GM12874 (cell line): Measurements from ENCODE around the gene ZFAND2A.

ENCODE experiments used
- TF ChIP-seq, protein P1 (sequence below): IDR thresholded peaks from 2 replicates; pipeline ENCODE4 v1.5.1; 2011; ENCODE audit warnings: low read depth, mild to moderate bottlenecking, control low read depth, low read length, moderate library complexity; ENCODE audit not compliant: insufficient read depth

Gene ZFAND2A, protein sequence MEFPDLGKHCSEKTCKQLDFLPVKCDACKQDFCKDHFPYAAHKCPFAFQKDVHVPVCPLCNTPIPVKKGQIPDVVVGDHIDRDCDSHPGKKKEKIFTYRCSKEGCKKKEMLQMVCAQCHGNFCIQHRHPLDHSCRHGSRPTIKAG

DNA sequence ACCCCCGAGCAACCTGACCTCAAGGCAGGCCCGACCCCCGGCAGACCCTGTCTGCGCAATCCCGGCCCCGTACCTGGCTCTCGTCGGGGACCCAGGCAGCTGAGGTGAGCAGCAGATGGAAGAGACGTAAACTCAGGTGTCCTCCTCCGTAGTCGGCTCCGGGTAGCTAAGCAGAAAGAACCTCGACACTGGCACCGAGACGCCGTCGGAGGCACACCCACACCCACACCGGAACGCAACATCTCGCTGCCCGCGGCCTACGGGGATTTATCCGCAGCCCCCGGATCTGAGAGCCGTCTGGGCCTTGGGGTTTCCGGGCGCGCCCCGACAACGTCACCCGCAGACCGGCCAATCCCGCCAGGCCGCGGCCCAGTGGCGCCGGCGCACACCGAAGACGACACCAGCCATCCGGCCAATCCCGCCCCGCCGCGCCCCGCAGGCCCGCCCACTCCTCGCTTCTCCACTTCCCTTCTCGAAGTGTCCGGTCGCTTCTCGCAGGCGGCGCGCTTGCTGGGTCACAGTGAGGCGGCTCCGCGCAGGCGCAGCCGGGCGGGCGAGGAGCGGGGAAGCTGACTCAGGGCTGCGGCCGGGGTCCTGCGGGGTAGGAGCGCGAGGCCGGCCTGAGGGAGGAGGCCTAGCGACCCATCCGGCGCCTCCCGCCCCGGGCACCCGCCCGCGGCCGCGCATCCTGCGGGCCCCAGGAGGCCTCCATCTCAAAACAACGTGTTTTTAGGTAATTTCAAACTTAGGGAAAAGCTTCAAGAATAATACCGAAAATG, at the start of gene ZFAND2A:
Gene ZFAND2A, minus strand, starts transcription at position 306 of the 779 bp plus-strand sequence. CDS start 1,984 bp downstream, outside the sequence.
- TF ChIP-seq, protein P1, sequence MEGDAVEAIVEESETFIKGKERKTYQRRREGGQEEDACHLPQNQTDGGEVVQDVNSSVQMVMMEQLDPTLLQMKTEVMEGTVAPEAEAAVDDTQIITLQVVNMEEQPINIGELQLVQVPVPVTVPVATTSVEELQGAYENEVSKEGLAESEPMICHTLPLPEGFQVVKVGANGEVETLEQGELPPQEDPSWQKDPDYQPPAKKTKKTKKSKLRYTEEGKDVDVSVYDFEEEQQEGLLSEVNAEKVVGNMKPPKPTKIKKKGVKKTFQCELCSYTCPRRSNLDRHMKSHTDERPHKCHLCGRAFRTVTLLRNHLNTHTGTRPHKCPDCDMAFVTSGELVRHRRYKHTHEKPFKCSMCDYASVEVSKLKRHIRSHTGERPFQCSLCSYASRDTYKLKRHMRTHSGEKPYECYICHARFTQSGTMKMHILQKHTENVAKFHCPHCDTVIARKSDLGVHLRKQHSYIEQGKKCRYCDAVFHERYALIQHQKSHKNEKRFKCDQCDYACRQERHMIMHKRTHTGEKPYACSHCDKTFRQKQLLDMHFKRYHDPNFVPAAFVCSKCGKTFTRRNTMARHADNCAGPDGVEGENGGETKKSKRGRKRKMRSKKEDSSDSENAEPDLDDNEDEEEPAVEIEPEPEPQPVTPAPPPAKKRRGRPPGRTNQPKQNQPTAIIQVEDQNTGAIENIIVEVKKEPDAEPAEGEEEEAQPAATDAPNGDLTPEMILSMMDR = no peak

DNA sequence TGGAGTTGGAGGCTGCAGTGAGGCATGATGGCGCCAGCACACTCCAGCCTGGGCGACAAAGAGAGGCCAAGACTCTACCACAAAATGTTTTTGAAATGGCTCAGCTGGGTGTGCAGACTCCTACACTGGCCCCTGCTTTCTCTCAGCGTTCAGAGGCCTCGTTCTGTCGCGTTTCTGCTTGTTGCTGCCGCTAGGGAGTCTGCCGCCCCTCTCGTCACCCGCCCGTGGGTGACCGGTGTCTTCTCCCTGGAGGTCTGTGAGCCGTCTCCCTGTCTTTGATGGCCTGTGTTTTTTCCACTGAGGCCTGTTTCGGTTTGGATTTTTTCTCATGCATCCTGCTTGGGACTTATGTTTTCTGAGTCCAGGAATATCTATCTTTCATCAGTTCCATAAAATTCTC, 49.1 kb upstream of the ZFAND2A start:
- TF ChIP-seq, protein P1 = no peak

DNA sequence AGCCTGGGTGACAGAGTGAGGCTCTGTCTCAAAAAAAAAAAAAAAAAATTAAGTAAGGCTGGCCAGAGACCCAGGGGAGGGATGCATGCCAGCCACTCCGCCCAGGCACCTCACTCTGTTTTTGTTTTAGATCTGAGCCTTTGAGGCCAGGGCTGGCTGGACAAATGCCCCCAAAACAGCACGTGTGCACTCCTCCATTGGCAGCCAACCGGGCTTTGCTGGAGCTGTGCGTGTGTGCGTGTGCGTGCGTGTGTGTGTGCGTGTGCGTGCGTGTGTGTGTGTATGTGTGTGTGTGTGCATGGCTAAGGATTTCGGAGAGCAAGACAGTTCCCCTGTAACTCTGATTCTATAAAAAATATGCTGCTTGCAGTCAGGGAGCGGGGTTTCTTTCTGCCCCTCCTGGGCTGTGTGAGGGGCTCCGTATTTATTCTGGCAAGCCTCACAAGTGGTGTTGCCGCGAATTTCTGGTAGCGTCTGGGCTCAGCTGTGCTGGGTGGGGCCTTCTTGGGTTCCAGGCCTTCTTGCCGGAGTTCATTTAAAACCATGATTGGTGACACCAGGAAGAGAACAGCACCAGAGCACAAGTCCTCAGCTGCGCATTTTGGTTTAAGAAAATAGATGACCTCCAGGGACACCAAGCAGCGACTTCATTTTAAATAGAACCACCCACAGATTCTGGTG, 44.6 kb upstream of the ZFAND2A start:
- TF ChIP-seq, protein P1 = no peak

DNA sequence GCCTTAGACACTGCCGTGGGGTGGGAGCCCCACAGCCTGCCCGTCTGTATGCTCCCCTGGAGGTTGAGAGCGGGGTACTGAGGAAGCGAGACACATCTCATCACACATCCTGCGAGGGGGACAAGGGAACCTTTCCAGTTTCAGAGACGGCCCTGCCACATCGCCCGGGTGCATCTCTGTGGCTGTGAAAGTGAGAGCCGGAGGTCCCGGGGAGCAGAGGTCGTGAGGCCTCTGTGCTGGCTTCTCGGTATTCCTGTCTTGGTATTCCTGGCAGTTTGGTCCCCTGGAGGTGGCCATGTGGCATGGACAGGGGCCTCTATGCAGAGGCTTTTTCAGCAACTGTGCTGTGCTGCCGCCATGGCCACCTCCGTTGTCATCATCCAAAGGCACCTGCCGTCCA, 41.9 kb upstream of the ZFAND2A start:
- TF ChIP-seq, protein P1 = no peak

DNA sequence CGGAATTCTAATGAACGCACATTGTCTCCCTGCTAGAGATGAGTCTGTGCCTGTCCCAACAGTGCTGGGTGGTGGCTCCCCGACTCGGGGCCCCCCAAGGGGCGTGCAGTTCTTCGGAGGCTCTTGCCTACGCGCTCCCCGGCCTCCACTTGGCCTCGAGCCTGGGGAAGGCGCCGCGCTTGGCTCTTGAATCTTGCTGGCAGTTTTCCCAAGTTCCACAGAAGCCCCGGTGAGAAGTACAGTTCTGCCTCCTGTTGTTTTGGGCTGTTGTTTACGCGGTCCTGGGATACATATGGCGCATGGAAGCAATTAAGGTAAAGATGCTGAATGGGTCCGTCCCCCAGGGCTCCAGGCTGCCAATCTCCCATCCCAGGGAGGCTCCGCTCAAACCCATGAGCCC, 40.0 kb upstream of the ZFAND2A start:
- TF ChIP-seq, protein P1 = no peak

DNA sequence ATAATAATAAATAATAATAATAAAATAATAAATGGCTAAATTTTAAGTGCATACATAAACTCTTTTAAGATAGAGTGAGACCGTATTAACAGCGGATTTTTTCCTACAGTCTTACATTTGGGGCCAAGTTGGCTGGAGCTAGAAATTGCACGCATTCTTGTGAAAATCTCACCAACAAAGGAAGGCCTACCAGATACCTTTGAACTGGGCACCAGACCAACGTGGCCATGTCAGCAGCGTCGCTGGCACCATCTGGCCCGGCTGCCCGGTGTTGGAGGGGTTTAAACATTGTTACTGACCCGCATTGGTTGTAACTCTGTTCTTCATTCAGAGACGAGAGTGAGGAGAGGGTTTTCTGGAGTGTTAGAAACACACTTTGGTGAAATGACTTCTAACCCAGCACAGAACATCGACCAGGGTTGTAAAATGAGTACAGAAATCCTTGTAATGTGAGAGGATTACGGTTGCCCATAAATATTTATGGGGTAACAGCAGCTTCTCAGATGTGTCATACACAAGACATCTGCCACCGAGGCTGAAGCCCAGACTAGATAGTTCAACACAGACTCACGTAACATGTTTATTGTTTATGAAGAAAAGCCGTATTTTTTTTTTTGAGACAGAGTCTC, 38.1 kb upstream of the ZFAND2A start:
- TF ChIP-seq, protein P1 = no peak

DNA sequence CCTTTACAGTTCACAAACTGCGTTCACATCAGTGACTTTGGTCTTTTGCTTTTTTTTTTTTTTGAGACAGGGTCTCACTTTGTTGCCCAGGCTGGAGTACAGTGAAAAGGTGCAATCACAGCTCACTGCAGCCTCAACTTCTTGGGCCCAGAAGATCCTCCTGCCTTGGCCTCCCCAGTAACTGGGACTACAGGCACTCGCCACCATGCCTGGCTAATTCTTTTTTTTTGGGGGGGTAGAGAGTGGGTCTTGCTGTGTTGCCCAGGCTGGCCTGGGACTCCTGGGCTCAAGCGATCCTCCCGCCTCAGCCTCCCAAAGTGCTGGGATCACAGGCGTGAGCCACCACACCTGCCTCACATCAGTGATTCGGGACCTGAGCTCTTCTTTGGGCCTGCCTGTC, 37.0 kb upstream of the ZFAND2A start:
- TF ChIP-seq, protein P1 = no peak
